ENCODE data around the gene YRDC.

GRCh38 chr1:37755290-37755689 is 52.7 kb downstream of the YRDC start:
- TF ChIP-seq PATZ1 (CRISPR knock-in tag; IDR thresholded peaks at IDR 0.05; ENCODE audit: borderline replicate concordance): no peak
- no peak for TF ChIP-seq TSHZ2 (CRISPR knock-in tag; IDR thresholded peaks at IDR 0.05)
- TF ChIP-seq CREB5 (CRISPR knock-in tag; IDR thresholded peaks at IDR 0.05; ENCODE audit: low read depth): no peak
- no peak for TF ChIP-seq GLIS3 (CRISPR knock-in tag; IDR thresholded peaks at IDR 0.05)
- TF ChIP-seq ARNTL (CRISPR knock-in tag; IDR thresholded peaks at IDR 0.05; ENCODE audit: borderline replicate concordance, low read depth): no peak
- TF ChIP-seq ISL1 (CRISPR knock-in tag; IDR thresholded peaks at IDR 0.05): no peak
- TF ChIP-seq POU6F1 (CRISPR knock-in tag; IDR thresholded peaks at IDR 0.05; ENCODE audit: borderline replicate concordance, low read depth): no peak
- no peak for TF ChIP-seq ZNF70 (CRISPR knock-in tag; IDR thresholded peaks at IDR 0.05)
